ENCODE data around the gene AGK.

Gene AGK

GRCh38 chr7:141624763-141625162, 73.6 kb downstream of the AGK start:
- Histone ChIP-seq H3K4me3 (IDR thresholded peaks at IDR 0.05; ENCODE audit: insufficient read depth, low read depth, low read length) (no peak overlapping the region), H3K36me3 (ENCODE audit: insufficient read depth) (peaks cover 21% of the 10 kb centered on the region), H3K27me3 (ENCODE audit: insufficient read depth, low read depth) (no peaks in the 10 kb centered on the region), H2AFZ (ENCODE audit: low read depth) (no peak overlapping the region), H3K4me2 (no peak overlapping the region), H3K27ac (no peak overlapping the region), H3K4me1 (ENCODE audit: low read depth, poor library complexity, severe bottlenecking) (no peaks in the 10 kb centered on the region), H4K20me1 (ENCODE audit: insufficient read depth) (no peaks in the 10 kb centered on the region), H3K79me2 (ENCODE audit: insufficient read depth, low read depth) (no peaks in the 10 kb centered on the region), H3K9ac (no peak overlapping the region)
- TF ChIP-seq CTCF (conservative IDR thresholded peaks at IDR 0.05; ENCODE audit: low read depth, low read length) = no peak

GRCh38 chr7:141630621-141631020, 79.4 kb downstream of the AGK start:
- Histone ChIP-seq H3K36me3 (ENCODE audit: insufficient read depth) (no peaks in the 10 kb centered on the region), H3K4me2 (no peak overlapping the region), H3K27me3 (ENCODE audit: insufficient read depth, low read depth) (no peaks in the 10 kb centered on the region), H3K79me2 (ENCODE audit: insufficient read depth, low read depth) (no peaks in the 10 kb centered on the region), H3K9ac (no peak overlapping the region), H3K4me3 (IDR thresholded peaks at IDR 0.05; ENCODE audit: insufficient read depth, low read depth, low read length) (no peak overlapping the region), H3K4me1 (ENCODE audit: low read depth, poor library complexity, severe bottlenecking) (no peaks in the 10 kb centered on the region), H2AFZ (ENCODE audit: low read depth) (no peak overlapping the region), H4K20me1 (ENCODE audit: insufficient read depth) (no peaks in the 10 kb centered on the region), H3K27ac (no peak overlapping the region)
- no peak for TF ChIP-seq CTCF (conservative IDR thresholded peaks at IDR 0.05; ENCODE audit: low read depth, low read length)

- Histone ChIP-seq H3K4me3 (IDR thresholded peaks at IDR 0.05; ENCODE audit: insufficient read depth, low read depth, low read length) (no peak overlapping the region), H4K20me1 (ENCODE audit: insufficient read depth) (no peaks in the 10 kb centered on the region), H3K36me3 (ENCODE audit: insufficient read depth) (no peaks in the 10 kb centered on the region), H2AFZ (ENCODE audit: low read depth) (no peak overlapping the region), H3K79me2 (ENCODE audit: insufficient read depth, low read depth) (no peaks in the 10 kb centered on the region), H3K27me3 (ENCODE audit: insufficient read depth, low read depth) (no peaks in the 10 kb centered on the region), H3K9ac (no peak overlapping the region), H3K4me2 (no peak overlapping the region), H3K4me1 (ENCODE audit: low read depth, poor library complexity, severe bottlenecking) (no peaks in the 10 kb centered on the region), H3K27ac (no peak overlapping the region)
- TF ChIP-seq CTCF (conservative IDR thresholded peaks at IDR 0.05; ENCODE audit: low read depth, low read length) = no peak
Observed at GRCh38 chr7:141631525-141631924, 80.3 kb downstream of the AGK start.

- no peaks in the 10 kb centered on the region for H3K4me1 ChIP-seq (ENCODE audit: low read depth, poor library complexity, severe bottlenecking)
- no peaks in the 10 kb centered on the region for H3K36me3 ChIP-seq (ENCODE audit: insufficient read depth)
- no peaks in the 10 kb centered on the region for H3K27me3 ChIP-seq (ENCODE audit: insufficient read depth, low read depth)
- no peak overlapping the region for H3K4me2 ChIP-seq
- H3K79me2 ChIP-seq (ENCODE audit: insufficient read depth, low read depth) = no peaks in the 10 kb centered on the region
- H3K9ac ChIP-seq = no peak overlapping the region
- no peak overlapping the region for H3K27ac ChIP-seq
- no peaks in the 10 kb centered on the region for H4K20me1 ChIP-seq (ENCODE audit: insufficient read depth)
- no peak overlapping the region for H3K4me3 ChIP-seq (IDR thresholded peaks at IDR 0.05; ENCODE audit: insufficient read depth, low read depth, low read length)
- H2AFZ ChIP-seq (ENCODE audit: low read depth) = no peak overlapping the region
- no peak for TF ChIP-seq CTCF (conservative IDR thresholded peaks at IDR 0.05; ENCODE audit: low read depth, low read length)
Observed at GRCh38 chr7:141634065-141634464, 82.9 kb downstream of the AGK start.
